ENCODE data around the gene NCKAP5. TPM values are rescaled to one million over a fixed set of nuclear protein-coding genes. Genes with fewer than 3 reads are reported as not detected.

The NCKAP5 gene
- total and polyA plus RNA-seq, 7 donors, result 0.03 to 1.2 (median 0.22) TPM

DNA sequence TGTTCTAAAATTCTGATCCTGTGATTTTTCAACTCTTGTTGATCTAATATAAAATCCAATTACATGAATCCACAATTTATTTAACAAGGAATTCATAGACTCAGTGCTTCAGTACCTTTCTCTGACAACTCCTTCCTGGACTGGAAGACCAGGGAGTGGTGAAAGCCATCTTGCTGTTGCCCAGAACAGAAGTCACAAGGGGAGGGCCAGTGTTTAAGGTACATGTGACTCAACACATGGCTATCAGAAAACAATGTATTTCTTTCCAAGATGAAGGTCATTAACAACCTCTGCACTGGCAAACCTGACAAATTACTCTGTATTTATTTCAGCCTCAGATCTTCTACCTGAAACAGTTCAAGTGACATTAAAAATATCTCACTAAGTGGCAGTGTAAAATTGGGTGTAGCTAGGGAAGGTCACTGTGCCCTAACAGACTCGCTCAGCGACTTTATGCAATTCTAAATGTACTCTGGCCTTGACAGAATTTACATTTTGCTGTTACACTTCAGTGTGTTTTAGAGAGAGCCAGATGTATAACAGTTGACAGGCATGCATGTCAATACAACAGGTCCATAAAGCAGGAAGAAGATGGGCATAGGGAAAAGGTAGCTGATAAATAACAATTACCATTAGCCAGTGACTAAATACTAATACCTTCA, 75.4 kb downstream of the NCKAP5 start:
- H3K27me3 ChIP-seq (ENCODE audit: insufficient read depth in 3 of 3, low read length in 2 of 3), result no peaks in the 10 kb centered on the region
- ATAC-seq, result no peak

DNA sequence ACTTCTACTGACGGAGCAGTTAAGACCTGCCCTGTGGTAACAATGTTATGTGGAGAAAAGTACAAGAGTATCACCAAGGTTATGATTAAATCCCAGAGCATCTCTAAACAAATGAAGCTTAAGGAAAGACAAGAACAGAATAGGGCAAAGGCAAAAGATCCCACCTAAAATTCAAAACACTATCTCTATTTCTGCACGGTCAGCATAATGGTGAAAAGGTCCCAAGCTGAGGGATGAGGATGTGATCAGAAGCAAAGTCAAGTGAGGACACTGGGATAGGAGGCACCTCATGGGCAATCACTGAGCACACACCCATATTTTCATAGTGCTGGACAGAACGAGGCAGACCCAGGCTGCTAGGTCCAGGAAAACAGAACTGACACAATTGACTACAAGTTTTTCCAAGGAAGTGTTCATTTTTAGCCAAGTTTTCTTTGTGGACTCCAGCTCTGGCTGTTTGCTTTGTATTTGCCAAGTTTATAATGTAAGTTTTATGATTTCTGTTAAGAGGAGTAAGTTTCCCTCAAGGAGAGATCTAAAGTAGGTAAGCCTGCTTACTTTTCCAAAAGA, 77.8 kb downstream of the NCKAP5 start:
- 64 to 76% (median 68%) methylated on average over 3 of the region's 3 CpGs for WGBS, 3 donors

More for the DNA sequence above, 75.4 kb downstream of the NCKAP5 start:
- Histone ChIP-seq H3K4me1 (no peaks in the 10 kb centered on the region), H3K9me3 (no peaks in the 10 kb centered on the region), H3K36me3 (ENCODE audit: insufficient read depth in 1 of 2, low read depth in 1 of 2) (no peaks in the 10 kb centered on the region), H3K4me3 (no peak overlapping the region), H3K27ac (no peak overlapping the region)
- intact Hi-C loops (cut with DNase I), result no loop called here
- TF ChIP-seq, protein P1, sequence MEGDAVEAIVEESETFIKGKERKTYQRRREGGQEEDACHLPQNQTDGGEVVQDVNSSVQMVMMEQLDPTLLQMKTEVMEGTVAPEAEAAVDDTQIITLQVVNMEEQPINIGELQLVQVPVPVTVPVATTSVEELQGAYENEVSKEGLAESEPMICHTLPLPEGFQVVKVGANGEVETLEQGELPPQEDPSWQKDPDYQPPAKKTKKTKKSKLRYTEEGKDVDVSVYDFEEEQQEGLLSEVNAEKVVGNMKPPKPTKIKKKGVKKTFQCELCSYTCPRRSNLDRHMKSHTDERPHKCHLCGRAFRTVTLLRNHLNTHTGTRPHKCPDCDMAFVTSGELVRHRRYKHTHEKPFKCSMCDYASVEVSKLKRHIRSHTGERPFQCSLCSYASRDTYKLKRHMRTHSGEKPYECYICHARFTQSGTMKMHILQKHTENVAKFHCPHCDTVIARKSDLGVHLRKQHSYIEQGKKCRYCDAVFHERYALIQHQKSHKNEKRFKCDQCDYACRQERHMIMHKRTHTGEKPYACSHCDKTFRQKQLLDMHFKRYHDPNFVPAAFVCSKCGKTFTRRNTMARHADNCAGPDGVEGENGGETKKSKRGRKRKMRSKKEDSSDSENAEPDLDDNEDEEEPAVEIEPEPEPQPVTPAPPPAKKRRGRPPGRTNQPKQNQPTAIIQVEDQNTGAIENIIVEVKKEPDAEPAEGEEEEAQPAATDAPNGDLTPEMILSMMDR (IDR thresholded peaks at IDR 0.05), result no peak
- WGBS, 3 donors, result 88 to 96% (median 88%) methylated on average over 2 of the region's 2 CpGs
- no peak for DNase-seq

DNA sequence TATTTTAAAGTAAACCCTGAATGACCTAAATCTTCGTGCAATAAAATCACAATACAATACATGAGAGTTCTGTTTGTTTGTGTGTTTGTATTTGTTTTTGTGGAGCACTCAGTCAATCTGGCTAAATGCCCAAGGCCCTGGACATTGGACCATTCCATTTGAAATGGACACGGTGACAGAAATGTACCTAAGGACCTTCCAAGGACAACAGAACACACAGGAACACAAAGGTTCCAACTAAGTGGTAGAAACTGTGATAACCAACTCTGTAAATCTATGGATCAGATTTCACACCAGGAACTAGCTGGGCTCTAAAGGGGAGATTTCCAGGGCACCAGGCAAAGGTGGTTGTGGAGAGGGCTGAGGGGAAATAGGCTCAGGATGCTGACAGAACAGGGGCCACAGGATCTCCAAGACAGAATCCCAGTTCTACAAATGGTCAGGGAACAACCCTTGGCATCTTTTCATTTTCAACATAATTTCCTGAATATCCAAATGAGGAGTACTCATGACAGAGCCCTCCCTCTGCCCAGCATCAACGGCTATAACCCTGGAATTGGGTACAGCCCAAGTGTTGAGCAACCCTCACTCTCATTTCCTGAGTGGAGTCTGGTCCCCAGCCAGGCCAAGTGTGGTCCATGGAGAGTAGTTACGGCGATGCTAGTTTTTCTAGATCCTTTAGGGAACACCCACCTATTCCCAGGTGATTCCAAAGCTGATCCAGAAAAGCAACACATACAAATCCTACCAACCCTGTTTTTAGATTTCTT, 78.4 kb downstream of the NCKAP5 start:
- H3K27me3 ChIP-seq (ENCODE audit: insufficient read depth in 3 of 3, low read length in 2 of 3), result no peaks in the 10 kb centered on the region
- ATAC-seq, result peak in 1 of 4 donors; percentile 43
- H3K36me3 ChIP-seq (ENCODE audit: insufficient read depth in 1 of 2, low read depth in 1 of 2), result no peaks in the 10 kb centered on the region
- no peaks in the 10 kb centered on the region for H3K9me3 ChIP-seq
- peak; percentile 47 to 60 for DNase-seq
- H3K4me1 ChIP-seq, result no peaks in the 10 kb centered on the region
- H3K4me3 ChIP-seq, result no peak overlapping the region
- 37 to 56% (median 38%) methylated on average over 5 of the region's 5 CpGs for WGBS, 3 donors
- no peak overlapping the region for H3K27ac ChIP-seq
- TF ChIP-seq, protein P1 (IDR thresholded peaks at IDR 0.05), result no peak
- intact Hi-C loops (cut with DNase I), result no loop called here

More for the DNA sequence above, 77.8 kb downstream of the NCKAP5 start:
- no peak overlapping the region for H3K4me3 ChIP-seq
- H3K36me3 ChIP-seq (ENCODE audit: insufficient read depth in 1 of 2, low read depth in 1 of 2), result no peaks in the 10 kb centered on the region
- H3K27me3 ChIP-seq (ENCODE audit: insufficient read depth in 3 of 3, low read length in 2 of 3), result no peaks in the 10 kb centered on the region
- intact Hi-C loops (cut with DNase I), result no loop called here
- H3K9me3 ChIP-seq, result no peaks in the 10 kb centered on the region
- no peak overlapping the region for H3K27ac ChIP-seq
- H3K4me1 ChIP-seq, result no peaks in the 10 kb centered on the region
- ATAC-seq (no peak), DNase-seq (no peak)
- TF ChIP-seq, protein P1 (IDR thresholded peaks at IDR 0.05), result no peak

DNA sequence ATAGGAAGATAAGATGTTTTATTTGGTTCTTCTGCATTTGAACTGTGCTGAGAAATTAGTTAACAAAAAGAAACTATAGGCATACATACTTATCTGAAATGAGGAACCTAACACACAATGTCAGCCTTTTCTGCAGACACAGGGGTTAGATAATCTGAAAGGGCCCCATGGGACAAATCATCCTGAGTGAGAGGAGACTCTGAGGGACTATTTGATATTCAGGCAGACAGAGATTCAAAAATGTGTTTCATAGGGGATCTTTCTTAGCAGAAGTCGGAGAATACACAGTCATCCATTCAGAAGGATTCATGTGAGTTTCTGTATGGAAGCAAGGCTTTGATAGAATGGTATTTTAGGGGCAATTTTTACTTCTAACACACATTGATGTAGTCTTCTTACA, 79.1 kb downstream of the NCKAP5 start:
- ATAC-seq (no peak), DNase-seq (no peak)
- no peaks in the 10 kb centered on the region for H3K27me3 ChIP-seq (ENCODE audit: insufficient read depth in 3 of 3, low read length in 2 of 3)
- intact Hi-C loops (cut with DNase I), result no loop called here
- no peaks in the 10 kb centered on the region for H3K36me3 ChIP-seq (ENCODE audit: insufficient read depth in 1 of 2, low read depth in 1 of 2)
- H3K4me1 ChIP-seq, result no peaks in the 10 kb centered on the region
- TF ChIP-seq, protein P1 (IDR thresholded peaks at IDR 0.05), result no peak
- no peak overlapping the region for H3K27ac ChIP-seq
- no peak overlapping the region for H3K4me3 ChIP-seq
- H3K9me3 ChIP-seq, result no peaks in the 10 kb centered on the region
- 84 to 95% (median 91%) methylated on average over 1 of the region's 1 CpG for WGBS, 3 donors
